GM19467 (cell line): ENCODE results near the gene ELOVL7.
"Not testable (repeated sequence)": the region's sequence is repeated elsewhere in the genome, so short reads cannot be mapped to it uniquely, and the experiment has no call there.

Source experiments
- ATAC-seq: cut with Tn5 transposase; IDR thresholded peaks from one replicate; pipeline ENCODE4 v1.9.1; 2021; ENCODE audit warnings: mild to moderate bottlenecking, moderate library complexity; ENCODE audit not compliant: unreplicated experiment

ELOVL7 gene

DNA sequence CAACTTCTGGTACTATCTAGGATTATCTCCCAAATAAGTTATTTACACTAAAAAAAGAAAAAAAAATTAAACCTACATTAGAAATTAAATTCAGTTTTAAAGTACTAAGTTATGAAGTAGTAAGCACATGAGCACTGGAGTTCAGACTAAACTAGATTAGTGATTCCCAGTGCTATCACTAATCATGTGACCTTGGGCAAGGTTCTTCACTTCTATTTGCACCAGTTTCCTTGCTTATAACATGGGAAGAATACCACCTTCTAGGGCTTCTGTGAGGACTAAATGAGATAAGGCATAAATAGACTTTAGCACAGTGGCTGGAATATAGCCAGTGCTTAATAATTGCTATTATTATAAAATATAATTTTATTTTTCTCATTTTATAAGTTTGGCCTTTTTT, 10.5 kb downstream of the ELOVL7 start:
- no peak for ATAC-seq

DNA sequence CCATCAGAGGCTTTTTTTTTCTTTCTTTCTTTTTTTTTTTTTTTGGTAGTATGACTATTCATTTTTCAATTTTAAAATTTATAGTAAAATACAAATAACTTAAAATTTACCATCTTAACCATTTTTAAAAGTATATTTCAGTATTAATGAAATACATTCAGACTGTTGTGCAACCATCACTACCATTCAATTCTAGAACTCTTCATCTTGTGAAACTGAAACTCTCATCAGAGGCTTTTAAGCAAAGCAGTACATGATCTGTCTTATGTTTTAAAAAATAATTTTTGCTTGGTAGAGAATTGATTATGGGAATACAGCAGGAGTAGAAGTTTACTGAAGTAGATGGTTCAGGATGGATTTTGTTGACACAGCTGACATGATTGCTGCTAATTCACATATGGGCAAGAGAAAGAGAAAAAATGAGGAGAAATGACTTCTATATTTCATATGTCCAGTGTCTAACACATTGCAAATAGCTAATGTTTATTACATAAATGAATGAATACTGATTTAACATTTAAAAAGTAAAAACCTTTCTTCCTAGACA, 13.4 kb downstream of the ELOVL7 start:
- peak; percentile 56 for ATAC-seq

DNA sequence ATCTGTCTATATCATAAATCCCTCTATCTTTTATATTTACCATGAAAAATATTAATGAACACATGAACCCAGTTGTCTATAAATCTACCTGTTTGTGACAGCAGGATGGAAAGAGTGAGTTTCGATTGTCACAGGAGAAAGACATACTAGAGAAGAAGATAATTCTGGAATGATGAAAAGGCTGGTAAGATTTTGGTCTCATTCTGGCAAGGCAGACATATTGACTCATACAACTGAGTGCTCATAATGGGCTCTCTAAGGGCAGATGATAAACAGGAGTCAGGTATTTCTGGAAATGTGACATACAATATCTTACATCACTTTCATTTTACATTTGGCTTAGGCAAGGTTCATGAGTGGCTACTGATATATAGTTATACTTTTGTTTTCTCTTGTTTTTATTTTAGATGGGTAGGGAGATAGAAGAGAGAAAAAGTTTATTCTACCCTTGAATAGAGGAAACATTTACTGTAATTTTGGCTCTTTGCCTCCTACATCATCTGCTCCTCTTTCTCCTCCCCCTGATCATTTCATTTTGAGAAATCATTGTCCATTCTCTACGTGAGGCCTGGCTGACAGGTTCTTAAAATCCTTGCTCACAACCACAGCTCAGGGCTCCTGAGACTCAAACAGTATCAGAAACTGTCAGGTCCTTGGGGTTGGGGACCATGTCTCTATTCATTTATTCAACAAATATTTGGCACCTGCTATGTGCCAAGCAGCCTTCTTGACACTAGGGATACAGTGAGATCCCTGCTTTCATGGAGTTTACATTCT, 14.4 kb downstream of the ELOVL7 start:
- ATAC-seq: no peak

DNA sequence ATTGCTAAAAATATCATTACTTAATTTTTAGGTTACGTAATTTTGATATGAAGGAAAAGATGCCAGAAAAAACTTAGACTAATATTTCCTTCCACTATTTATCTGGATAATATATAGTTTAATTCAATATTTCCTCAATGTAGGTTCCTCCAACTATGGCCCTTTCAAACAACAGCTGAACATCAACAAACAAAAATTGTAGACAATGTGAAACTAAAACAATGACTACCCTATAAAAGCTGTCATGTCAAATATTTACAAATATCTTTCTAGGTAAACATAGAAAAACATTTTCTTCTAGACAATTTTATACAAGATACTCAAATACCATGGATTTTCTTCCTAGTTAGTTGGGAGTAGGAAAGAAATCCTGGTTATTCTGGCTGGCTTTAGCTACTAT, 16.9 kb downstream of the ELOVL7 start:
- no peak for ATAC-seq

DNA sequence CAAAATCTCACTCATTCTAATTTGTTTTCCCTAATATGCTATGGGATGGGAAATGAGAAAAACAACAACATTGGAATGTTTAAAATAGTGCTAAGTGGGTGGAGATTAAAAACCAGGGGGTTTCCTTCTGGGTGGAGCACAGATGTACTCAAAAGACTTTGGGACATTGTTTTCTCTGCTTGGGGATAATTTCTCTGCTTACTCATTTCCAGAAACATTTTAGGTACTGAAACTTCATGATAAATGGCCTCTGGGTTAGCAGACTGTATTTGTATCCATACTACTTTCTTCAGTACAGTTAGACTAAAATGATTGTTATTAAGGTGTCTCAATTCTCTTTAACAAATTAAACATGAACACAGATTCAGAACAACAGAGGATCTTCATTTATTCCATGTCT, 17.4 kb downstream of the ELOVL7 start:
- ATAC-seq: peak; percentile 56

DNA sequence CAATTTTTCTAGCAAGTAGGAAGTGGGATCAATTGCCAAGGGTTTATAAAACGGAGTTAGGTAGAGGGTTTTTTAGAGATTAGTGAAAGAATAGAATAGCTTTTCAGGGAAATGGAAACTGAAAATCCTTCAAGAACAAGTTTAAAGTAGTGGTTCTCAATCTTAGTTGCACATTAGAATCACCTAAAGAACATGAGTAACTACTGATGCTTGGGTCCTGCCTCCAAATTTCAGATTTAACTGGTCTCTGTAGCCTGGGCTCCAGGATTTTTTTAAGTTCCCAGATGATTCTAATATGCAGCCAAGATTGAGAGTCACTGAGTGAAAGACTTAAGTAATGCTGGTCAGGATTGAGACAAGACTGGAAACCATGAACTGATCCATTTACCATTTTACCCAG, 20.5 kb downstream of the ELOVL7 start:
- ATAC-seq: no peak

DNA sequence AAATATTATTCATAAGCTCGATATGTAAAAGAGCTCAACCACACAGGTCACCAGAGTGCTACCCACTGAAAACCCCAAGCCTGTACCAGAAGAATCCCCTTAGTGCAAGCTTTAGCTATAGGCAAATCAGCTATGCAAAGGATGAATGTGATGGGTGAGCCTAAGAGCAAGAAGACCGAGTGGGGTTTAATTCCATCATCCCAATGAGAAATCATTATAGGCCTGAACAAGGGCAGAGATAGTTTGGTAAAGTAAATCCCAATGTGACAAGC, 21.8 kb downstream of the ELOVL7 start:
- ATAC-seq: no peak

DNA sequence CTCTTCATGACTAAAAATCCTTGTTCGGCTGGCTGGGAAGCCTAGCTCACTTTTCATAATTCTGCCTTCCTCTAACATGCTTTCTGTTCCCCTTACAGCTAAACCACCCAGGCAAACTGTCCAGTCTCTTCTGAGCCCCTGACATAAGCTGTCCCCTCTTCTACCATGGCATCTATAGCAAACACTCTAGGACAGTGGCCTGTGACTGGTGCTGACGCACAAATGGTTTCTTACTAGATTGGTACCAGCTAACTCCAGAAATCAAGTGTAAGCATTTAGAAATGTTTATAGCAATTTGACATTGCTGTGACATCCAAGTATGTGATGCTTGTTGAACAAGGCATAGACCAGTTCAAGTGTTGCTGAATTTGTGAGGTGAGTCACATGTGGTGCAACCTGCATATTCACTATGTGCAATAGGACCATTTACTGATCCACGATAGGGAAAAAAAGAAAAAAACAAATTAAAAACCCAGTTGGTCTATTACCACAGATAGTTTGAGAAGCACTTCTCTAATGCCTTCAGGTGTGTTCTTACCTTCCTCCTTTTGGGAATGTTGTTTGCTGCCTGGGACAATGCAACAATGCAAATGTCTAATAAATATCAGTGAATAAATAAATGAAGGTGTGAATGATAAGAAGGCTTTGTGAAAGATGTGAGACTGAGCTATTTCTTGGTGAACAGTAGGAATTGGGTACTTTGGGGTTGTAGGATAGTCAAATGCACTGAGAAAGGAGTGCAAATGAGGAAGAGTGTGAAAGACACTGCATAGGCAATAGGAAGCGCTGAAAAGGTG, 22.4 kb downstream of the ELOVL7 start:
- no peak for ATAC-seq

DNA sequence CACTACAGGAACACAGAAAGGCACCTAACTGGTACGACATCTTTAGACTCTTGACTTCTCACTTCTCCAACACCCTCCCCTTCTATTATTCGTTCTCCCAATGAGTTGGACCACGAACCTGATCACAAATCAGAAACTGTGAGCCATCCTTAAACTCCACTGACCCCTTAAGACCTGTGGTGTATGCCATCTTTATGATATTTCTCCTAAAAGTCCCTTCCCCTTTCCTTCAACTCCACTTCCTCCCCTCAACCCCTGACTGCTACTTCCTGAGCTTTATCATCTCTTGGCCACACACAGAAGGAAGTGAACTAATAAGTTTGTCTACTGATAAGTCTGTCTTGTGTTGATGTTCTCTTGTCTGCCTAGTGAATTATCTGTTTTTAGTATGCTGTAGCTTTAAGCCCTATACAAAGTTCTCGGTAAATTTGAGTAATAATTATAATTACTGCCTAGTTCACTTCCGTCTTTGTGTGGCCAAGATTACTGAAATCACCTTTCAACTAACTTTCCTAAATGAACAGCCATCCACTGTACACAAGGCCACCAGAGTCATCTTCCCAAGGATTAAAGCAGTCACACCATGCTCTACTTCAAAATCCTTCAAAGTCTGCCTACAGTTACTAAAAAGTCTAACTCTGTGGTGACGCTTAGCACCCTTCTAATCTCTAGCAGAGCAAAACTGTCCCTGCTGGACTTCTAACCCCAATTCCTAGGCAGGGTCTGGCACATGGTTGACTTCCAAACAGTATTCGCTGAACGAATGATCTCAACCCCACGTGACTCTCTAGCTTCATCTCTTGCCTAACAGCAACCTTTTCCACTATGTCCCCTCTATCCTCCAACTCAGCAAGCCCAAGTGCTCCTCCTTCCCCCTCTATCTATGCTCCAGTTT, 23.2 kb downstream of the ELOVL7 start:
- no peak for ATAC-seq

DNA sequence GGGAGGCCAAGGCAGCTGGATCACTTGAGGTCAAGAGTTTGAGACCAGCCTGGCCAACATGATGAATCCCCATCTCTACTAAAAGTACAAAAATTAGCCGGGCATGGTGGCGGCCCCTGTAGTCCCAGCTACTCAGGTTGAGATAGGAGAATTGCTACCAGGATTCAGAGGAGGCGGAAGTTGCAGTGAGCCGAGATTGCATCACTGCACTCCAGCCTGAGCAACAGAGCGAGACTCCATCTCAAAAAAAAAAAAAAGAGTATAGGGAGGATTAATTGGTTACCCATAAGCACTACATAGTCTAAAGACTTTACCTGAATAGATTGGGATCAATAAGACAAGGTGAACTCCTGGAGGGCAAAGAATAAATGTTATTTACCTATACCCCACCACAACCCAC, 27.9 kb downstream of the ELOVL7 start:
- not testable (repeated sequence) for ATAC-seq

DNA sequence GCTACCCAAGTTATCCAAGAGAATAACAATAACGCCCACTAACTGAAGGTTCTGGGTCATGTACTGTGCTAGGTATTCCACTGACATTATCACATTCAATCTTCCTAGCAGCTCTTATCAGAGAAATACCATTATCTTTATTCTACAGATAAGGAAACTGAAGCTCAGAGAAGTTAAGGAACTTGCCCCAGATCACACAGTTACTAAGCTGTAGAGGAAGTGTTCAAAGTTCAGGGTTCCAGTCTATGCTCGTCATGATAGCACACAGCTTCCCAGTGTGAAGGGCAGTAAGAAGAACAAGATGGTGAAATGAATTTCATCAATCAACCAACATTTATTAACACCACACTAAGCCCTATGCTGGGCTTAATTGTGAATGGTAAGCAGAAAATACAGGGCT, 29.6 kb downstream of the ELOVL7 start:
- no peak for ATAC-seq

DNA sequence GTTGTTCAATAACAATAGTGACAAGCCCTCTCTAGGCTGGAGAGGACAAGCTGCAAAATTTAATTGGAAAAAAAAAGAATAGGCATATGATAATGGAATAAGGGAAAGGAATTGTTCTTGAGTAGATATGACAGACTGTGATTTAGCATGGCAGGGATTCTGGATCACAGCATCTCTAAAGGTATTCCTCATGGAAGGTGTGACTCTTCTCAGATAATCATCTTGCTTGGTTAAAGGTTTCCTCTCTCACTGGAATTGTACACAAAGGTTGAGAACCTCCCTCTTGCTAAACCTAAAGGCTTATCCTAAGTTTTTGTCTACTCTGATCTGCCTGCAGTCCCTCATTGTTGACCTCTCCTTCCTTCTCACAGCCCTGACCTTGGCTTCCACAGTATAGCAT, 31.6 kb downstream of the ELOVL7 start:
- no peak for ATAC-seq

DNA sequence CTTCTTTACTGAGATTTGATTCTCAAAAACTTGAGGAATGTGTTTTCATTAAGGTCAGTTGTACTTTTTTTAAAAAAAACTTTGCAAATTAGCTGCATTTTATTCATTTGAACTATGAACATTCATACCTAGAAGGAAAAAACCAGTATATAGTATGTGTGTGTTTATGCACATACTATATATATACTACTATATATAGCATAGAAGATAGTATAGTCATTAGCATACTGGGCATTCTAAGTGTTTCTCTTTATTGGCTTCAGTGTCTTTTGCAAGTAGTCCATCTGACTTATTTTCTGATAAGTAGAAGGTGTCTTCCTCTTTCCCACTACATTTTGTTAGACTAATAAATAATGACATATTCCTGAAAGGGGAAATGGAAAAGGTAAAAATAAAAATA, 33.0 kb downstream of the ELOVL7 start:
- peak; percentile 62 for ATAC-seq

DNA sequence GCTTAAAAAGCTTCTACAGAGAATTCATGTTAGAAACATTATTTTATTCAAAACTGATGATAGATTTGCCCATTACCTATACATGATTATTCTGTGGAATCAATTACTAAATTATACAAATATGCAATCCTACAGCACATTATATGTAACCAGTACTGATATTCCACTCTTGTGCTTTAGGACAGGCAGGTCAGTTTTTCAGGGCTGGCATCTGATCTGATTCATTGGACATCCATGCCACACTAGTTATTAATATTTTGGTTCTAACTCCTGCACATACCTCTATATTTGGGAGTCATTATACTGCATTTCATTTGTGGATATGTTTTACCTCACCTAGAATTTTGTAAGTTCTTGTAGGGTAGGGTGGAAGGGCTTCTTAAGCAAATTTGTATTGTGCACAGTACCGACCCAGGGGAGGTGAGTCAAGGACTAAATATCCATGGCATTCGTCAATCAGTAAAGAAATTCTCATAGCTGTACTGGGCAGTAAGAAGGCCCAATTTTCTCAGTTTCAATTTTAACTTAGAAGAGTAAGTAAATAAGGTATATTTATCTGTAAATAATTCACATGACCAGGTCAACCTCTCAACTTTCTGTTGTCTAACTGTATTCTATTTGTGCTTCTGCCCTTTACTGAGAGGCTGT, 33.5 kb downstream of the ELOVL7 start:
- ATAC-seq: peak; percentile 94

DNA sequence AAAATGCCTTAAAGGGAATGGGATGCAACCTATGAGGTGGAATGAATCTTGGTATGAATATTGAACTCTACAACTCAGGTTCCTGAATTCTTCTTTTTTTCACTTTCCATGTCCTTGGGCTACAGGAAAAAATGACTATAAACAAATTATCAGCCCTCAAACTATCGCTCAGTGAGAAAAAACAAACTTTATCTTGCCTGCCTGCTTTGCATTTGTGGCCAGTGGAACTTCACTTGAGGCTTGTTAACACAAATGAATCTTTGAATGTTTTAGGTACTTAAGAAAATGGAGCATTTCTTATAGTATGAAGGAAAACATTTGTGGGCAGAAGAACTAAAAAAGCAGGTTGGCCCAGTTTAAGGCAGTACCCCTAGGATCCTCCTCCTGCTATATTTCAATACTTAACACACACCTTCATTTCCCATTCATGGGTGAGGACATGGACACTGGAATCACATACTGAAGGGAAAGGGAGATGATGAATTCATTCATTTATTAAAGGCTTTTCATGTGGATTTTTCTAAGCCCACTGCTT, 34.1 kb downstream of the ELOVL7 start:
- ATAC-seq: no peak

DNA sequence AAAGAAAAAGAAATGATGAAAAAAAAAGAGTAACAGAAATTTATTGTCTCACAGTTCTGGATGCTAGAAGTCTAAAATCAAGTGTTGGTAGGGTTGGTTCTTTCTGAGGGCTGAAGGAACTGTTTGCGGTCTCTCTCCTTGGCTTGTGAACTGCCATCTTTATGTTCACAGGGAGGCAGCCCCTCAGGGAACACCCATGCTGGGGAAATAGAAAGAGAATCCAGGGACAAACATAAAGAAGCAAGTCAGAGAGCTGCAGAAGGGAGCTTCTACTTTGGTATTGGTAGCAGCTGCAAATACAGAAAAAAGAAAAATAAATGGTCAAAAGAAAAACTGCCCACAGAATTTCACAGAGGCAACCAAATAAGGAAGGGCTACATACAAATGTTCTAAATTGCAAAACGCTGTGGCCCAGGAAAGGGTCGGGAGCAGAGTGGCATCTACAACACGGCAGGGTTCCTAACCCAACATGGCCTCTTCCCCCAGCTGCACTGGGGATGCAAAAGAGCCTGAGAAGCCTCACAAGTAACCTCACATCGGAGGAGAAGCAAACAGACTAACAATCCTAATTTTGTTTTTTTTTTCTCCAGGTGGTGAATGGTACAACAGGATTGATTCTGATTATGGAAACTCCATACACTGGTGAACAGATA, 37.4 kb downstream of the ELOVL7 start:
- ATAC-seq: no peak

DNA sequence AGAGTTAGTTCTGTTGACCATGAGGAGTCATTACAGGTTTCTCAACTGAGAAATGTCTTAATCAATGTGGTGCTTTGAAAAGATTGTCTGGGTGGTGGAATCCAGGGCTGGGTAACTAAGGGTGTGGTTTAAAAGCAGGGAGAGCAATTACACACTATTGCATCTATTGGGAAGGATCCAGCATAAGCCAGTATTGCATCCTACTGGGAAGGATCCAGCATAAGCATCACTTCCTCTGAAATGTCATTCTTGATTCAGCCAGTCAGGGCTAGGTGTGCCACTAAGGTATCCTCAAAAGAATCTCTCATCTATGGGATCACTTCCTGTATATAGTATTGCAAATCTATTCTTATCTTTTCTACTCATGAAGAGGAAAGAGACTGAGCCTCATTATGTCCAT, 38.6 kb downstream of the ELOVL7 start:
- ATAC-seq: no peak

DNA sequence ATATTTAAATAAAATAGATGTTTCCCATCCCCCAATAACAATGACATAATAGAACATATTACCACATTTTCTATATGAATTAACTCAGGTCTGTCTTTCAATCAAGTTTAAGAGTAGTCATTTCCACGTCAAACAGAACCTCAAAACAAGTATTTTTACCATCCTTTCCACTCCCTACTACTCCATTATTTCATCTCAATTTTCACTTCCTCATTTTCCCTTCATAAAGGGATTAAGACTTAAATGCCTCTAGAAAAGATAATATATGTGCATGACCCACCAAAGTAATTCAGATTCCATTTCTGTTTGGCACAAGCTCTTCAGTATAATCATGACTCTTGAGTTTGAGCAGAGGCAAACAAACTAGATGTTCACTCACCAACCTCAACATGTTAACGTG, 40.4 kb downstream of the ELOVL7 start:
- ATAC-seq: no peak

DNA sequence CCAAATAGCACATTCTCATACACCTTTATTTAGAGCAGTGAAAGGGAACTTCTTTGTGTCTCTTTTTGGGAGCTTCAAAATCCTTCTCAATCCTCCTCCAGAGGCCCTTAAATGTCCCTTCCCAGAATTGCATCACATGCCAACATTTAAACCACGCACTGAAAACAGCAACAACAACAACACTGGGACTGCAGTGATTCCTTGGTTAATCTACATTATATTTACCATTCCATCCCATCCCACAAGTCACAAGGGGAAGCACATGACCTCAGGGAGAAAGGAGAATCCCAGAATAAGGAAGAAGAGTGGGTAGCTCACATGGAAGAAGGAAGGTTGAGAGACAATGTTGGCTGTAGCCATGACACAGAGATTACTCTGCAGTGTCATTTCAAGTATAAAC, 41.1 kb downstream of the ELOVL7 start:
- no peak for ATAC-seq

DNA sequence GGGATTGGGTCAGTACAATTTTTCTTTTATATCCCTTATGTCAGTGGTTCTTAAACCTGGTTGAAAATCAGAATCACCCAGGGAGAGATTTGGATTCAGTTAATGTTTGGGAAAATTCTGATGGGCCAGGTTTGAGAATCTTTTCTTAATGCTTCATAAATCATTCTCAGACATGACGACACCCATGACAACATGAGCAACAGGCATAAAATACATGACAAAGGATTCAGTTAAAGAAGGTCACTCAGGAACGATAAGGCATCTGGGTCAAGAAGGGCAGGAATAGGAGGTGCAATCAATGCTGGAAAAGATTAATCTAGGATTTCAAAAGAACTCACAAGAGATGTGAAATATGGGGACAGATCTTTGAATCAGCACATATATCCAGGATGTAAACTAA, 41.8 kb downstream of the ELOVL7 start:
- ATAC-seq: no peak
